GM19438 (cell line): ENCODE data around the gene BRK1.
"Not testable (repeated sequence)": the region's sequence is repeated elsewhere in the genome, so short reads cannot be mapped to it uniquely, and the experiment has no call there.

Experiments
- ATAC-seq: cut with Tn5 transposase; IDR thresholded peaks from one replicate; pipeline ENCODE4 v1.9.1; 2021; ENCODE audit warnings: low read depth; ENCODE audit not compliant: unreplicated experiment

Gene BRK1

DNA sequence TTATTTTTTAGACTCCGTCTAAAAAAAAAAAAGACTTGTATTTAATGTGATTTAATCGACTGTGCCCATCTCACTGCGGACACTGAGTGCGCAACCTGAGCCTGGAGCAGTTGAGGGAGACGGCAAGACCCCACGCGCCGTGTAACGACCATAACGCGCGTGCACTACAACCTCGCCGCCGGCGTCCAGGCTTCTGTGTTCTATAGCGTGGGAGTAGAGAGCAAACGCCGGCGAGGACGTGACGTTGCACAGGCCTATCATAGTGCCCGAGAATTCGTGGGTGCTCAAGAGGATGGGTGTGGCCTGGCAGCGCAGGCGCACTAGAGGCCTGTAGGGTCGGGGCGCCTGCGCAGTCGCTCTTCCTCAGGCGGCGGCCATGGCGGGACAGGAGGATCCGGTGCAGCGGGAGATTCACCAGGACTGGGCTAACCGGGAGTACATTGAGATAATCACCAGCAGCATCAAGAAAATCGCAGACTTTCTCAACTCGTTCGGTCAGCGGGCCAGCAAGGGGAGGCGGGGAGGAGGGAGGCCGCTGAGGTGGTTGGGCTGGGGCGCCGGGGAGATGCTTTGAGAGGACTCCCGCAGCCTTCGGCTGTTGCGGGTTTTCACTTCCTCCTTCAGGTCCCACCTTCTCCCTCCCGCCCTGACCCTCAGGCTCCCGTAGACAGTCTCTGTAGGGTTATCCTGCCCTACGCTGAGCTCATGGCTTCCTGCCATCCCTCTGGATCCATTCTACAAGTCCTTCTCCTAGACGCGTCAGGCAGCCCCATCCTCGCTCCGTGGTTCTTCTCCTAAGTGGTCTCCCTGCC lies at the start of gene BRK1:
TSS of gene BRK1 (plus strand) at position 350 of the 812 bp plus-strand sequence. CDS start at position 377, 27 bp downstream.
- ATAC-seq: peak; percentile 93

- ATAC-seq: not testable (repeated sequence)
Measured at GRCh38 chr3:10070077-10070476, 45.4 kb upstream of the BRK1 start.

- ATAC-seq: no peak
Measured at GRCh38 chr3:10074666-10075065, 40.8 kb upstream of the BRK1 start.

GRCh38 chr3:10081871-10082270 lies 33.6 kb upstream of the BRK1 start:
- ATAC-seq: no peak

GRCh38 chr3:10085738-10086137 lies 29.7 kb upstream of the BRK1 start:
- no peak for ATAC-seq

DNA sequence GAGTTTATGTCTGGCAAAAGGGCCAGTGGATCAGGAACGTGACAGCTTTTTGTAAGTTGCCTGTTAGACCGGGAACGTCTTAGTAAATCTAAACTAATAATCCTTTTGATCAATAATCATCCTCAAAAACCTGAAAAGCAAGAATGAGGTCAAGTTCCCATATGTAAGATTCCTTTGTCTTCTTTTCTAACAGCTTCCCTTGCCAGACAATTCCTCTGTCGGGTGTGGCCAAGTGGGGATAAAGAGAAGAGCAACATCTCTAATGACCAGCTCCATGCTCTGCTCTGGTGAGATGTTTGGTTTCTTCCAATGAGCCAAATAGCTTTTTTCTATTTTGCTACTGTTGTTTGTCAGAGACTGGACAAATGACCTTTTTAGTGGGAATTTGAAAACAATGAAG lies 27.2 kb upstream of the BRK1 start:
- no peak for ATAC-seq

DNA sequence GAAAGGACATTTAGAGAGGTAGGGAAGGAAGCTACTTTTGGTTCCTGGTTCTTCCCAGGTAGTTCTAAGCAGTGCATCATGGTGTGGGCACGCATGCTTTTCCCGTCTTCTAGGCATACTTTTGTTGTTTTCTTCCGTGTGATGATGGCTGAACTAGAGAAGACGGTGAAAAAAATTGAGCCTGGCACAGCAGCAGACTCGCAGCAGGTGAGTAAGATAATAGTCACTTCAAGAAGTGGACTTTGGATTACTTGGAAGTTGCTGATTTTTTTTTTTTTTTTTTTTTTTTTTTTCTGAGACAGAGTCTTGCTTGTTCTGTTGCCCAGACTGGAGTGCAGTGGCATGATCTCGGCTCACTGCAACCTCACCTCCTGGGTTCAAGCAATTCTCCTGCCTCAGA lies 25.3 kb upstream of the BRK1 start:
- no peak for ATAC-seq

DNA sequence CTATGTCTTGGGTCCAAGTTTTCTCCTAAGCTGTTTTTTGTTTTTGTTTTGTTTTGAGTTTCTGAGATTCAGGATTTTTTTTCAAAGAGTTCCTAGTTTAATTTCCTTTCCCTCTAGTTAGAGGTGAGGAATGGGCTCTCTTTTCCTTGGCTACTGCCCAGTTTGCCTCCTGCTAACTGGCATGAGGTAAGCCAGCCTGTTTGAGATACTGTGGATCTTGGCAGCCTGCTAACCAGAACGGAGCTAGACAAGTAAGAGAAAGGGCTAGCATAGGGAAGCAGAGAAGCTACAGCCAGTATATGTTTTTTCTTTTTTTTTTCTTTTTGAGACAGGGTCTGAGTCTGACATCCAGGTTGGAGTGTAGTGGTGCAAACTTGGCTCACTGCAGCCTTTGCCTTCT lies 24.7 kb upstream of the BRK1 start:
- not testable (repeated sequence) for ATAC-seq

GRCh38 chr3:10091387-10091786 lies 24.1 kb upstream of the BRK1 start:
- not testable (repeated sequence) for ATAC-seq

GRCh38 chr3:10093678-10094077 lies 21.8 kb upstream of the BRK1 start:
- no peak for ATAC-seq

- no peak for ATAC-seq
Measured at GRCh38 chr3:10099041-10099440, 16.4 kb upstream of the BRK1 start.

DNA sequence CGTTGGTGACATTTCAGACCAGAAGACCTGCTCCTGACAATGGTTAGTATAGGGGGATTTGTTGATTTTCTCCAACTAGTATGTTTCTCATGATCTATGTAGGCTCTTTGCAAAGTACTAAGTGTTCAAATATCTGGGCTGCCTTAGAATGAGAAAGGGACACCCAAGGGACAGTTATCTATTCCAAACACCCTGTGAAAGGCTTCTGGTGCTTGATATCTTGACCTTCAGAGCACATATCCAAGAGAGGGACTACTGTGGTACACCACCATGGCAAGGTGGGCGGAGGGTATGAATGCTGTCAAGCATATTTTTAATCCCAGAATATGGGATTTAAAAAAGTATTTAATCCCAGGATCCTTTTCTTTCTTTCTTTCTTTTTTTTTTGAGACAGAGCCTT lies 8.6 kb upstream of the BRK1 start:
- no peak for ATAC-seq

- ATAC-seq: no peak
Measured at GRCh38 chr3:10108091-10108490, 7.4 kb upstream of the BRK1 start, which contains the start of gene FANCD2OS. FANCD2OS (minus strand) TSS chr3:10108255; CDS start chr3:10104774, 3,481 bp downstream.

GRCh38 chr3:10116138-10116460 lies 624 bp downstream of the BRK1 start:
- ATAC-seq: peak; percentile 18

GRCh38 chr3:10116928-10117327 lies 1.5 kb downstream of the BRK1 start:
- no peak for ATAC-seq

DNA sequence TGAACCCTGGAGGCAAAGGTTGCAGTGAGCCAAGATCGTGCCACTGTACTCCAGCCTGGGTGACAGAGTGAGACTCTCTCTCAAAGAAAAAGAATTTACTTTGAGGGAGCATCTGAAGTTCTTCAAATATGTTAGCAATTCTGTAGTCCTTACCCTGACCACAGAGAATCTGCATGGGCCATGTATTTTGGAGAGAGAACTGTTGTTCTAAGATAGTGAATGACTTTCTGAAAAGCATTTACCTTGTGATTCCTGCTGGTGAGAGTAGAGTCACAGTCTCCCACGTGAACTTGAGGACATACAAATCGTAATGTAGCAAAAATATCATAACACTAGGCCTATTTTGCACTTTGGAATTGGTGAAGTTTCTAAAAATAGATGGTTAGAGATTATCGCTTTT lies 3.9 kb downstream of the BRK1 start:
- ATAC-seq: no peak

- no peak for ATAC-seq
Measured at GRCh38 chr3:10121064-10121463, 5.6 kb downstream of the BRK1 start.

DNA sequence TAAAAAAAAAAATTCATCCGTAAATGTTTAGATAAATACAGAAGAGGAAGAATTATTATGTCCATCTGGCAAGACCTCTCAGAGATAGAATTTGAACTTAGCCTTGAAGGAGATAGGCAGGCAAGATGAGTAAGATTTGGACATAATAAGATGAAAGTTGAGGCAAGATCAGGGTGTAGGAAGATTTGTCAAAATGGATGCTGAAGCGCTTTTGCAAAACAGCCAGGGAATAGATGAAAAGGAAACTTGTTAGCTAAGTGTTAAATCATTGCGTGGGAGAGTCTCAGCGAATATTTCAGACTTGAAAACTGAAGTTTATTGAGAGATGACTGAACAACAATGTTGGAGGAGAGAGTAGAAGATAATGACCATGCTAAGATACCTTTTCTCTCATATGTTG lies 7.2 kb downstream of the BRK1 start:
- ATAC-seq: no peak

DNA sequence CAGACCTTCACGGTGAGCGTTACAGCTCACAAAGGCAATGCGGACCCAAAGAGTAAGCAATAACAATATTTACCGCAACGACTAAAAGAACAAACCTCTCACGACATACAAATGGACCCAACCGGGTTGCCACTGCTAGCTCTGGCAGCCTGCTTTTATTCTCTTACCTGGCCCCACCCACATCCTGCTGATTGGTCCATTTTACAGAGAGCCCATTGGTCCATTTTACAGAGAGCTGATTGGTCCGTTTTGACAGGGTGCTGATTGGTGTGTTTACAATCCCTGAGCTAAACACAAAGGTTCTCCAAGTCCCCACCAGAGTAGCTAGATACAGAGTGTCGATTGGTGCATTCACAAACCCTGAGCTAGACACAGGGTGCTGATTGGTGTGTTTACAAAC lies 20.4 kb downstream of the BRK1 start:
- ATAC-seq: not testable (repeated sequence)

GRCh38 chr3:10136426-10137005 lies 21.0 kb downstream of the BRK1 start:
- no peak for ATAC-seq

DNA sequence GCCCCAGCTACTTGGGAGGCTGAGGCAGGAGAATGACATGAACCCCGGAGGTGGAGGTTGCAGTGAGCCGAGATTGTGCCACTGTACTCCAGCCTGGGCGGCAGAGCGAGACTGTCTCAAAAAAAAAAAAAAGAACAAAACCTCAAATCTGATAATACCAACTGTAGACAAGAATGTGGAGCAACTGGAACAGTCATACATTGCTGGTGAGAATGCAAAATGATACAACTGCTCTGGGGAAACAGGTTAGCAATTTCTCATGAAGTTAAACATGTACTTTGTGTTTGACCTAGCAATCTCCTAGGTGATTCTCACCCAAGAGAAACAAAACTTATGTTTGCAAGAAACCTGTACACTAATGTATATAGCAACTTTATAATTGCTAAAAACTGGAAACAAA lies 21.7 kb downstream of the BRK1 start:
- ATAC-seq: no peak

DNA sequence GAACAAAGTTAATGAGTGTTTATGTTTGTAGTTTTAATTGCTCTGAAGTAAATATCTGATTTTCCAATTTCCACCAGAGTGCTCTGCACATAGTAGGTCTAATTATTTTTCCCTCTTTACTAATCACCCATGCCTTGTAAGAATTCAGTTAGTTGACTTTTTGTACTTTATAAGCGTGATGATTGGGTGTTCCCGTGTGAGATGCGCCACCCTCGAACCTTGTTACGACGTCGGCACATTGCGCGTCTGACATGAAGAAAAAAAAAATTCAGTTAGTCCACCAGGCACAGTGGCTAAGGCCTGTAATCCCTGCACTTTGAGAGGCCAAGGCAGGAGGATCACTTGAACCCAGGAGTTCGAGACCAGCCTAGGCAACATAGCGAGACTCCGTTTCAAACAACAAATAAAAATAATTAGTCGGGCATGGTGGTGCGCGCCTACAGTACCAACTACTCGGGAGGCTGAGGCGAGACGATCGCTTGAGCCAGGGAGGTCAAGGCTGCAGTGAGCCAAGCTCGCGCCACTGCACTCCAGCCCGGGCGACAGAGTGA lies 25.6 kb downstream of the BRK1 start:
- no peak for ATAC-seq
